Panc1 (cell line): ENCODE results near the gene KBTBD4. TPM values are rescaled to one million over a fixed set of nuclear protein-coding genes. Genes with fewer than 3 reads are reported as not detected.

Experiments
- ATAC-seq: fragments of 200-7000 bp; cut with Tn5 transposase; 2 replicates; pipeline ENCODE4 v1.9.1; 2020; ENCODE audit warnings: mild to moderate bottlenecking, moderate library complexity
- BruUV-seq: library from RNA; stranded (reverse); fragments of 400-500 nt; replicated peaks from 2 replicates; lab custom pipeline; 2021; lab: Mats Ljungman, UMichigan
- CTCF ChIA-PET: fragments of 300-600 bp; sonication (Branson Sonifier 250); formaldehyde crosslinking; loops from one replicate; lab custom pipeline; 2022; ENCODE audit warnings: antibody characterized with exemption; lab: Charles Lee
- POLR2A ChIA-PET: fragments of 300-600 bp; sonication (Branson Sonifier 250); formaldehyde crosslinking; loops from one replicate; lab custom pipeline; 2022; ENCODE audit warnings: antibody characterized with exemption; lab: Charles Lee
- DNase-seq: peaks from one replicate; pipeline ENCODE4 v3.0.0-alpha.2; 2010; ENCODE audit warnings: low read depth, low spot score
- H3K27ac ChIP-seq: 2 replicates; pipeline ENCODE4 v1.5.1; 2011; ENCODE audit warnings: mild to moderate bottlenecking, low read length, inconsistent platforms
- H3K27me3 ChIP-seq: fragments of 200-500 bp; sonication (Bioruptor generic); 2 replicates; pipeline ENCODE4 v1.6.0; 2014; ENCODE audit warnings: low read length, inconsistent platforms; ENCODE audit not compliant: control insufficient read depth, insufficient read depth
- H3K36me3 ChIP-seq: fragments of 200-500 bp; sonication (Bioruptor generic); 2 replicates; pipeline ENCODE4 v1.5.1; 2014; ENCODE audit warnings: inconsistent platforms, mild to moderate bottlenecking, low read length, moderate library complexity; ENCODE audit not compliant: control insufficient read depth, insufficient read depth
- H3K4me1 ChIP-seq: 2 replicates; pipeline ENCODE4 v1.5.1; 2011; ENCODE audit warnings: inconsistent platforms, mild to moderate bottlenecking, low read length, moderate library complexity; ENCODE audit not compliant: control insufficient read depth, insufficient read depth
- H3K4me3 ChIP-seq, 2 experiments: 2 replicates each; pipeline ENCODE4 v1.5.1; 2011 to 2012; ENCODE audit warnings: low read depth in 2 of 2, low read length in 2 of 2, mild to moderate bottlenecking in 2 of 2, inconsistent platforms in 1 of 2, moderate library complexity in 1 of 2
- H3K9me3 ChIP-seq: fragments of 200-500 bp; sonication (Bioruptor generic); 2 replicates; pipeline ENCODE4 v1.5.1; 2014; ENCODE audit warnings: low read depth, mild to moderate bottlenecking, inconsistent platforms, low read length, moderate library complexity; ENCODE audit not compliant: control insufficient read depth, insufficient read depth
- POLR2AphosphoS5 ChIP-seq: IDR thresholded peaks from 2 replicates; pipeline ENCODE4 v1.6.1; 2012; ENCODE audit warnings: mild to moderate bottlenecking, low read depth, low read length, moderate library complexity
- SIN3A ChIP-seq: IDR thresholded peaks from 2 replicates; pipeline ENCODE4 v1.6.1; 2012; ENCODE audit warnings: low read depth, mild to moderate bottlenecking, low read length, moderate library complexity, borderline replicate concordance; ENCODE audit not compliant: insufficient read depth
- TCF7L2 ChIP-seq: IDR thresholded peaks from 2 replicates; pipeline ENCODE4 v1.6.1; 2011; ENCODE audit warnings: mild to moderate bottlenecking, low read depth, low read length, inconsistent platforms
- in situ Hi-C: cut with HindIII; loops from 2 replicates; pipeline ENCODE4 v1.10.0; 2016; ENCODE audit warnings: low sequenced_read_pairs, low pct_unique_long_range_greater_than_20kb
- intact Hi-C: fragments of 100-400 bp; cut with micrococcal nuclease; formaldehyde crosslinking; loops from one replicate; pipeline ENCODE4 v1.10.0; 2022; ENCODE audit not compliant: unreplicated experiment
- total RNA-seq: library from RNA; stranded (reverse); gene quantifications from one replicate; pipeline ENCODE4 v1.2.1, GENCODE V29; 2021; ENCODE audit not compliant: unreplicated experiment
- TF ChIP-seq, protein P1 (sequence below), 2 experiments: IDR thresholded peaks; 2 replicates each; pipeline ENCODE4 v1.6.1; 2011 to 2012; ENCODE audit warnings: low read depth in 2 of 2, control low read depth in 1 of 2, low read length in 1 of 2, mild to moderate bottlenecking in 1 of 2, moderate library complexity in 1 of 2; ENCODE audit not compliant: insufficient read depth in 1 of 2
- TF ChIP-seq, protein P2 (sequence below): fragments of 450-650 bp; IDR thresholded peaks from 2 replicates; pipeline ENCODE4 v1.5.1; 2017; ENCODE audit warnings: mild to moderate bottlenecking

The KBTBD4 gene
- total RNA-seq, 1 experiment from 2014 or later: 23.2 TPM

DNA sequence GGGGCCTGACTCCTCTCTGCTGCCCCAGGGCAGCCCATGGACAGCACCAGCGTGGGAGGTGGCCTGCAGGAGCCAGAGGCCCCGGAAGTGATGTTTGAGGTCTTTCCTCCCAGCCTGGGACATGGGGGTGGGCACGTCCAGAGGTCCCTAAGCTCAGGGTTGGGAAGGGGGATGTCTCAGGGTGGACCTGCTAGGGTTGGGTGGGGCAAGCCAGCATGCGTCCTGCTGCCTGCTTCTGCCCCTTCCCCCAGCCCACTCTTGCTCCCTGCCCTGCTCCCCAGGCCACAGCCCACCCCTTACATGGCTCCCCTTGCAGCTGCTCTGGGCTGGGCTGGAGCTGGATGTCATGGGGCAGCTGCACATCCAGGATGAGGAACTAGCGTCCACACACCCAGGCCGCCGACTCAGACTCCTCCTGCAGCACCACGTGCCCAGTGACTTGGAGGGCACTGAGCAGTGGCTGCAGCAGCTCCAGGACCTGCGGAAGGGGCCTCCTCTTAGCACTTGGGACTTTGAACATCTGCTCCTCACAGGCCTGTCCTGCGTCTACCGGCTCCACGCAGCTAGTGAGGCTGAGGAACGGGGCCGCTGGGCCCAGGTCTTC, 9.1 kb upstream of the KBTBD4 start:
- intact Hi-C loops: no loop called here

DNA sequence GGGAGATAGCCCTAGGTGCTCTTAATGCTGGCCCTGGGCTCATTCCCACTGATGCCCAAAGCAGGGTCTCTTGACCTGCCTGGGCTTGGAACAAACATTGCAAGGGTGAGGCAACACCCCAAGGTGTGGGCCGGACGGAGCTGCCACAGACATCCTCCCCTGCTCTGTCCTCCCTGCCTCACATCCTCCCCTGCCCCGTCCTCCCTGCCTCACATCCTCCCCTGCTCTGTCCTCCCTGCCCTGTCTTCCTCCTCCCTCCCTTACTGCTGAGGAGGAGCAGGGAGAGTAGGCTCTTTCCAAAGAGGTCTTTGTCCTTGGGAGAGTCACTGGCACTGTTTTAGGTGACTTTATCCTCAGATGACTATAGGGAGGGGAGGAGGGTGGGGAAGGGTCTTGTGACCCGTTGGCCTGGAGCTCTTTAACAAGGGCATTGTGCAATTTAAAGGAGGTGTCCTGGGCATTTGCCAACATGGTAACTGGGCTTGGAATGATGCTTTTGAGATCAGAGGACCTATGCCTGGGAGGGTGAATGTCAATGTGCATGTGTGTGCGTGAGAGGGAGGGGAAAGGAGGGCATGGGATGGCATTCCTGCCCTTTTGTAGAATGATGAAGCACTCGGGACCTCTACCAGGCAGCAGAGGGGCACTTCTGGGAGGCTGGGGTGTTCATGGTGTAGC, 8.4 kb upstream of the KBTBD4 start:
- Histone ChIP-seq H3K36me3 (no peaks in the 10 kb centered on the region; the same call in 1 of the 2 replicates), H3K4me1 (peaks cover 4% of the 10 kb centered on the region), H3K27me3 (no peaks in the 10 kb centered on the region), H3K4me3 (no peak overlapping the region), H3K9me3 (no peaks in the 10 kb centered on the region), H3K27ac (no peak overlapping the region)
- intact Hi-C loops (no loop called here), in situ Hi-C loops (no loop called here)
- TF ChIP-seq SIN3A: no peak
- TF ChIP-seq, protein P1, sequence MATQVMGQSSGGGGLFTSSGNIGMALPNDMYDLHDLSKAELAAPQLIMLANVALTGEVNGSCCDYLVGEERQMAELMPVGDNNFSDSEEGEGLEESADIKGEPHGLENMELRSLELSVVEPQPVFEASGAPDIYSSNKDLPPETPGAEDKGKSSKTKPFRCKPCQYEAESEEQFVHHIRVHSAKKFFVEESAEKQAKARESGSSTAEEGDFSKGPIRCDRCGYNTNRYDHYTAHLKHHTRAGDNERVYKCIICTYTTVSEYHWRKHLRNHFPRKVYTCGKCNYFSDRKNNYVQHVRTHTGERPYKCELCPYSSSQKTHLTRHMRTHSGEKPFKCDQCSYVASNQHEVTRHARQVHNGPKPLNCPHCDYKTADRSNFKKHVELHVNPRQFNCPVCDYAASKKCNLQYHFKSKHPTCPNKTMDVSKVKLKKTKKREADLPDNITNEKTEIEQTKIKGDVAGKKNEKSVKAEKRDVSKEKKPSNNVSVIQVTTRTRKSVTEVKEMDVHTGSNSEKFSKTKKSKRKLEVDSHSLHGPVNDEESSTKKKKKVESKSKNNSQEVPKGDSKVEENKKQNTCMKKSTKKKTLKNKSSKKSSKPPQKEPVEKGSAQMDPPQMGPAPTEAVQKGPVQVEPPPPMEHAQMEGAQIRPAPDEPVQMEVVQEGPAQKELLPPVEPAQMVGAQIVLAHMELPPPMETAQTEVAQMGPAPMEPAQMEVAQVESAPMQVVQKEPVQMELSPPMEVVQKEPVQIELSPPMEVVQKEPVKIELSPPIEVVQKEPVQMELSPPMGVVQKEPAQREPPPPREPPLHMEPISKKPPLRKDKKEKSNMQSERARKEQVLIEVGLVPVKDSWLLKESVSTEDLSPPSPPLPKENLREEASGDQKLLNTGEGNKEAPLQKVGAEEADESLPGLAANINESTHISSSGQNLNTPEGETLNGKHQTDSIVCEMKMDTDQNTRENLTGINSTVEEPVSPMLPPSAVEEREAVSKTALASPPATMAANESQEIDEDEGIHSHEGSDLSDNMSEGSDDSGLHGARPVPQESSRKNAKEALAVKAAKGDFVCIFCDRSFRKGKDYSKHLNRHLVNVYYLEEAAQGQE (IDR thresholded peaks at IDR 0.05; ENCODE audit: insufficient read depth in 1 of 2, low read depth in 2 of 2, low read length in 1 of 2): no peak
- no TSS peak for BruUV-seq
- DNase-seq (no peak), ATAC-seq (peak; percentile 37; the same call in 1 of the 2 replicates)
- ChIA-PET CTCF (interaction anchor here (0.6 kb wide), 1 partner anchor 15 kb away, joined by 4 read pairs; no protein-coding TSS in a partner anchor), POLR2A (no interaction called here)

More for the DNA sequence above, 9.1 kb upstream of the KBTBD4 start:
- DNase-seq (no peak), ATAC-seq (peak; percentile 19; the same call in 1 of the 2 replicates)
- Histone ChIP-seq H3K27me3 (peaks cover 1% of the 10 kb centered on the region; the same call in 1 of the 2 replicates), H3K4me3 (no peak overlapping the region), H3K4me1 (peaks cover 4% of the 10 kb centered on the region), H3K9me3 (no peaks in the 10 kb centered on the region), H3K36me3 (no peaks in the 10 kb centered on the region; the same call in 1 of the 2 replicates), H3K27ac (no peak overlapping the region)
- ChIA-PET POLR2A (no interaction called here), CTCF (interaction anchor here (0.6 kb wide), 1 partner anchor 14 kb away, joined by 4 read pairs; no protein-coding TSS in a partner anchor)
- in situ Hi-C loops: no loop called here
- no TSS peak for BruUV-seq
- TF ChIP-seq TCF7L2 (no peak), POLR2AphosphoS5 (no peak), SIN3A (no peak)
- TF ChIP-seq, protein P2, sequence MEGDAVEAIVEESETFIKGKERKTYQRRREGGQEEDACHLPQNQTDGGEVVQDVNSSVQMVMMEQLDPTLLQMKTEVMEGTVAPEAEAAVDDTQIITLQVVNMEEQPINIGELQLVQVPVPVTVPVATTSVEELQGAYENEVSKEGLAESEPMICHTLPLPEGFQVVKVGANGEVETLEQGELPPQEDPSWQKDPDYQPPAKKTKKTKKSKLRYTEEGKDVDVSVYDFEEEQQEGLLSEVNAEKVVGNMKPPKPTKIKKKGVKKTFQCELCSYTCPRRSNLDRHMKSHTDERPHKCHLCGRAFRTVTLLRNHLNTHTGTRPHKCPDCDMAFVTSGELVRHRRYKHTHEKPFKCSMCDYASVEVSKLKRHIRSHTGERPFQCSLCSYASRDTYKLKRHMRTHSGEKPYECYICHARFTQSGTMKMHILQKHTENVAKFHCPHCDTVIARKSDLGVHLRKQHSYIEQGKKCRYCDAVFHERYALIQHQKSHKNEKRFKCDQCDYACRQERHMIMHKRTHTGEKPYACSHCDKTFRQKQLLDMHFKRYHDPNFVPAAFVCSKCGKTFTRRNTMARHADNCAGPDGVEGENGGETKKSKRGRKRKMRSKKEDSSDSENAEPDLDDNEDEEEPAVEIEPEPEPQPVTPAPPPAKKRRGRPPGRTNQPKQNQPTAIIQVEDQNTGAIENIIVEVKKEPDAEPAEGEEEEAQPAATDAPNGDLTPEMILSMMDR: no peak
- TF ChIP-seq, protein P1 (IDR thresholded peaks at IDR 0.05; ENCODE audit: insufficient read depth in 1 of 2, low read depth in 2 of 2, low read length in 1 of 2): no peak
